T47D (cell line): Measurements from ENCODE around the gene GAS5.

Source experiments
- DNase-seq, 2 experiments: peaks; one replicate each; pipeline versions ENCODE4 v3.0.0 to v3.0.0-alpha.2; 2011 to 2012; ENCODE audit warnings: low read depth in 1 of 2, low spot score in 1 of 2
- JUND ChIP-seq: IDR thresholded peaks from 2 replicates; pipeline ENCODE4 v1.6.1; 2012; ENCODE audit warnings: low read depth
- in situ Hi-C: cut with HindIII; loops from 2 replicates; pipeline ENCODE4 v1.10.0; 2016; ENCODE audit warnings: low sequenced_read_pairs, low pct_unique_long_range_greater_than_20kb

The GAS5 gene

GRCh38 chr1:173867753-173868265 is at the start of gene GAS5:
Gene GAS5 (minus strand): TSS chr1:173867989.
- no peak for TF ChIP-seq JUND
- in situ Hi-C loops, result no loop called here
- DNase-seq, result peak; percentile 85 to 100

DNA sequence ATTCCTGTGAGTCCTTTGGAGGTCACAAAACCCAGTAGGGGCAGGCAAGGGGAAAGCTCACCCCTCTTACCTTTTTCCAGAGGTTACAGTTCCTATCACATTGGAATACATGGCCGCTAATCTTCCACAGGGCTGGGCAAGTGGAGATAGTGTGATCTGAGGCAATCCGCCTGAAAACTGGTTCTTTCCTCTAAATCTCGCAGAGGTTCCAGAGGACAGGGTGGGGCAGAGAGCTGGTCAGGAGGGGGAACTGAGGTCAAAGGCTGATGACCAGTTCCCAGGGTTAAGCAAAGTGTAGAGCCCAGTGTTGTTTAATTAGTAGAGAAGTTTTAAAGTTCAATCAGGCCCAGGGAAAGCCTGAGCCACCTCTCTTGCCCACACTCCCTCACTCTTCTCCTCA is 49.4 kb upstream of the GAS5 start, which contains the start of gene SERPINC1:
SERPINC1 (minus strand) TSS at position 179 of the 400 bp plus-strand sequence; CDS start at position 111, 68 bp downstream.
- DNase-seq, result no peak
- in situ Hi-C loops, result no loop called here
- no peak for TF ChIP-seq JUND

DNA sequence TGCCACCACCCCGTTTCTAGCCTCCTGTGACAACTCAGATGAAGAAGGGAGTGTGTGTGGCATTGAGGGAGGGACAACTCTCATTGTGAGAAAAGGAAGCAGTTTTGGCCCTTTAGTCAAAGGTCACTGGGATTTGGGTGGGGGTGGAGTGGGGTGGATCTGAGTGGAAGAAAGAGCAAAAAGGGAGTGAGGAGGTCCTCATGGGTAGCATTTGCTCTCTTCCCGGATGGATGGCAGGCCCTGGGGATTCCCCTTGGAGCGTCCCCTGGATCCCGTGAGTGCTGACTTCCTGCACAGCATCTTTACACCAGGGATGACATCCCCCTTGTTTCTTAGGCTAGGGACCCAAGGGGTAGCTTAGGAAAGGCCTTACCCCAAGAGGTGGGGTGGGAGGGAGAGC is 48.9 kb upstream of the GAS5 start:
- in situ Hi-C loops, result no loop called here
- no peak for TF ChIP-seq JUND
- no peak for DNase-seq

- in situ Hi-C loops, result no loop called here
- TF ChIP-seq JUND, result no peak
- peak in 1 of 2 experiments; percentile 23 for DNase-seq
Measured at GRCh38 chr1:173915596-173915995, 47.8 kb upstream of the GAS5 start.

- peak in 1 of 2 experiments; percentile 67 for DNase-seq
- no peak for TF ChIP-seq JUND
Measured at GRCh38 chr1:173914366-173914871, 46.6 kb upstream of the GAS5 start.

DNA sequence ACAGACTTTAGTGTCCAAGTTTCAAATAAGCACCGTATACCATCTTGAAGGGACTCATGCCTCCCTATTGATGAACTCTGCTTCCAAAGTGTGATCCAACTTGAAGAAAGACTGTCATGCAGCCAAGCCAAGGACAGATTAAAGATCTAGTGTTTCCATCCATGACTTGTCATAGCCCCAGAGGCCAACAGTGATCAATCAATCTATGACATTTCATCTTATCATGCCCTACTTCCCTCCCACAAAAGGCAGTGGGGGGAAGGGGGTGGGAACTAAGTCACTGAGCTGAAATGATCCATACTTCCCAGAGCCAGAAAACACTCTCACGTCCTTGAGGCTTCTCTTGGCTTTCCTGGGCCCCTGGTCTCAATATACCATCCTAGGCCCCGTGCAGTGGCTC is 45.3 kb upstream of the GAS5 start:
- in situ Hi-C loops, result no loop called here

More at GRCh38 chr1:173914366-173914871, 46.6 kb upstream of the GAS5 start:
- in situ Hi-C loops, result no loop called here

DNA sequence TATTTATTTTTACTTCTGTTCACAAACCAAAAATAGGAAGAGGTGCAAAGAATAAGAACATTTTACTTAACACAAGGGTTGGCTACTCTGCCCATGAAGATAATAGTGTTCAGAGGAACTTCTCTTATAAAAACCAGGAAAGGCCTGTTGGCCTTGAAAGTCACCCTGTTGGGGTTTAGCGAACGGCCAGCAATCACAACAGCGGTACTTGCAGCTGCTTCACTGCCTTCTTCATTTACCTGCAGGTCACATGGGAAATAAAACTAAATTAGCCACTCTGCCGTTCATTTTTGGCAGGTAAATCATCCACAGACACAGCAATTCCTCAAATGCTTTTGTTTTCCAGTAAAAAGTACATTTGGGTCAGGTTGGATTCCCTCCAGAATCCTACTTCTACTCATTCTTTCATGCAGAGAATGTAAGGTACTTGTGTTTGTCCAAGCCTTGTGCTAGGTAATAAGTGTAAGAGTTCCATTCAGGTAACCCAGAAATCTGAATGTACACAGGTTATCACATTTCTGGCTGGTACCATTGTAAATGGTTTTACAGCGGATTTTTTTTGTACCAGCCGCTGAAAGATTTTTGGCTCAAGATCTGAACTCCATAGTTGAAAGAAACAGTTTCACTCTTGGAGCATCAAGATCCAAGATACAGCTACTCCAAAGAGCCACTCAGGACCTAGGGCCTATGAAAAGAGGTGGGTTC is 36.2 kb upstream of the GAS5 start:
- no peak for DNase-seq
- no peak for TF ChIP-seq JUND
- in situ Hi-C loops, result no loop called here

More for the DNA sequence above, 45.3 kb upstream of the GAS5 start:
- TF ChIP-seq JUND, result no peak
- no peak for DNase-seq

DNA sequence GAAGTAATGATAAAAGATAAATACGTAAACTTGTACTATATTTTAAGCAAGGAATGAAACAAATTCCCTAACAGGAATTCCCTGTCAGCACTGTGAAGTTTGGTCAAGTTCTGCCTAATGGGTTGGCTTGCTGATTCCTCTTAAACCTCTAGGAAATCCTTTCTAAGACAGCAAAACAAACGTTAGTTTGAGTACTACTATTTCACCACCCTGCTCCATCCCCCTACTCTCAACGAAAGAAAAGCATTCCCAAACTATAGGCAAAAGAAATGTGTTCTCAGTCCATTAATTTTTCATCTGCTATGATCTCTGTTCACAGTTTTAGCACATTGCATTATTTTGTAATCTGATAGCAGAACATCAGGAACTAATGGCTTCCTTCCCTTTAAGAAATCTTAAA is 33.2 kb upstream of the GAS5 start:
- TF ChIP-seq JUND, result no peak
- DNase-seq, result no peak
- in situ Hi-C loops, result no loop called here

DNA sequence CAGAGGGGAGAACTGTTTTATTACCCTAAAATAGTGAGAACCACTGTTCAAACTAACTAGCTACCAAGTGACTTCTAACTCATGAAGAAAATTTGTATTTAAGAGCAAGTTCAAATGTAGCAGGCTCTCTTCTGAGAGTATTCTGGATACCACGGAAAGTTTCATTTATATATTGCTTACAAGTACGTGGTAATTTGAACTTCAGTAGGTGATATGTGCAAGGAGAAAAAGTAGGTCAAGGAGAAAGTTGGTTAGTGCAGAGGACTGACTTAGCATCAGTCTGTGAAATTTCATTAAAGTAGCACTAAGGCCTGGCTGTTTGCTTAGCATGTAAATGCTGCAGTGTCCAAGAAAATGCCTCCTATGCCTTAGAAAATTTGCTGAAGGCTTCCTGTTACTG is 32.6 kb upstream of the GAS5 start:
- in situ Hi-C loops, result no loop called here
- TF ChIP-seq JUND, result no peak
- DNase-seq, result no peak

DNA sequence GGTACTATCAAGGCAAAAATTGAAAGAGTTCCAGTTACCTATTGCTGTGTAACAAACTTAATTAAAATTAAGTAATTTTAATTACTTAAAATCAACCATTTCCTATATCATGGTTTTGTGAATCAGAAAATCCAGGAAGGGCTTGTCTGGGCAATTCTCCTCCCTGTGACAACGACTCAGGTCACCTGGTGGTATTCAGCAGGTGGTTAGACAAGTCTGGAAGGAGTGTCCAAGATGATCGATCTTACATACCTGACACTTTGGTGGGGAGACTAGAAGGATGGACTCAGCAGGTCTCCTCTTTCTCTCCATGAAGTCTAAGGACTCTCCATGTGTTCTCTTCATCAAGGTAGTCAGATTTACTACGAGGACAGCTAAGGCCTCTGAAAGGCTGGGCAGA is 26.4 kb upstream of the GAS5 start:
- no peak for DNase-seq
- in situ Hi-C loops, result no loop called here
- TF ChIP-seq JUND, result no peak

DNA sequence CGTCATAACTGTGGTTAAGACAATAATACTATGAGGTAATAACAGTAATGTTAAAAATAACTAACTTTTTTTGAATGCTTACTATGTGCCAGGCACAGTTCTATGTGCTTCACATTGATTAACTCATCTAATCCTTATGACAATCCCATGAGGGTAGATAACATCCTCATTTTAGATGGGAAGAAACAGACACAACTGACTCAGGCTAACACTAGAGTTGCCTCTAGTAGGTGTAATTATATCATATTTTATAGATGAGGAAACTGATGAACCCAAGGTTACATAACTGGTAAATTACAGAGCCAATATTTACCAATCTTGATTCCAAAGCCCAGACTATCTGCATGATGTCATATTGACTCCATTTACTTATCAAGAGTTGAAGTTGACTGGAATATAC is 25.8 kb upstream of the GAS5 start:
- no peak for TF ChIP-seq JUND
- no peak for DNase-seq
- in situ Hi-C loops, result no loop called here

GRCh38 chr1:173889885-173890284 is 22.1 kb upstream of the GAS5 start:
- TF ChIP-seq JUND, result no peak
- in situ Hi-C loops, result no loop called here

DNA sequence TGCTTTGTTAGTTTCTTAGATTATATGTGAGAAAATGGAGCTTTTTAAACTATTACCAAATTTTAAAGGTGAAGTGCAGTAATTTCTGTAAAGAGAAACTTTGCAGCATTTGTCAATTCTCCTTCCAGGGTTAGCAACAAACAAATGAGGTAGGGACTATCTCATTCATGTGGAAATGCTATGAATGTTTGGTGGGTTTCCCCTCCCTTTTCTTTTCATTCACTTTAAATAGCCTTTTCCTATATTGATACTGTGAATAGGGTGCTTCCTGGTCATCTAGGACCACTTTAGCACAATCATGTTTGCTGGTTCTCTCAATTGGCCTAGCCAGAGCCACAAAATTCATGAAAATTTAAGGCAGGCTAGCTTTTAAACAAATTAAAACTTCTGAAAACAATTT is 21.0 kb upstream of the GAS5 start:
- TF ChIP-seq JUND, result no peak
- no peak for DNase-seq
- in situ Hi-C loops, result no loop called here

More at GRCh38 chr1:173889885-173890284, 22.1 kb upstream of the GAS5 start:
- DNase-seq, result no peak
